ENCODE measurements around the gene DCLK1. TPM values are rescaled to one million over a fixed set of nuclear protein-coding genes. Genes with fewer than 3 reads are reported as not detected.

The DCLK1 gene
- total and polyA plus RNA-seq, 10 of the 15 experiments (the other 5 are each of a cell fraction or from before 2014, with no cell fraction given) = not detected

GRCh38 chr13:36124236-36124822, 6.9 kb downstream of the DCLK1 start (continued):
- no peak for TF ChIP-seq ZNF592 (IDR thresholded peaks at IDR 0.05)
- TF ChIP-seq SP1 (IDR thresholded peaks at IDR 0.05; ENCODE audit: low read depth, low read length) = no peak
- TF ChIP-seq JUND (IDR thresholded peaks at IDR 0.05; ENCODE audit: low read depth, low read length) = no peak

GRCh38 chr13:36115306-36115705, 15.9 kb downstream of the DCLK1 start:
- SMC1A ChIA-PET (ENCODE audit: uncharacterized antibody, unreplicated experiment) = no interaction called here
- H3K9me3 ChIP-seq (replicated peaks; ENCODE audit: control insufficient read depth, insufficient read depth, low read length) = no peaks in the 10 kb centered on the region
- no peak overlapping the region for H3K27ac ChIP-seq (ENCODE audit: control insufficient read depth, insufficient read depth)
- no peak for ATAC-seq
- WGBS (ENCODE audit: insufficient coverage, insufficient replicate concordance, low lambda C conversion rate, missing lambda C conversion rate) = 69% methylated on average over 1 of the region's 1 CpG
- H3K27me3 ChIP-seq (replicated peaks in 1 of 2; ENCODE audit: control insufficient read depth in 2 of 2, insufficient read depth in 2 of 2, low read length in 1 of 2) = no peaks in the 10 kb centered on the region
- no peaks in the 10 kb centered on the region for H3K79me2 ChIP-seq (ENCODE audit: control insufficient read depth, insufficient read depth, low read length)
- POLR2A ChIA-PET = no interaction called here
- no peak for TF ChIP-seq SMAD5 (IDR thresholded peaks at IDR 0.05; ENCODE audit: low read depth)
- TF ChIP-seq ZBTB11 (CRISPR knock-in tag; IDR thresholded peaks at IDR 0.05) = no peak
- TF ChIP-seq SKIL (IDR thresholded peaks at IDR 0.05; ENCODE audit: low read depth, poor library complexity, severe bottlenecking) = no peak
- no peak for TF ChIP-seq KLF5 (IDR thresholded peaks at IDR 0.05; ENCODE audit: partially characterized antibody)
- no peak for TF ChIP-seq BCL11A (IDR thresholded peaks at IDR 0.05; ENCODE audit: low read depth, low read length)
- TF ChIP-seq NFYA (IDR thresholded peaks at IDR 0.05; ENCODE audit: borderline replicate concordance, low read depth, low read length) = no peak
- no peak for TF ChIP-seq ZNF207 (IDR thresholded peaks at IDR 0.05; ENCODE audit: borderline replicate concordance)
- TF ChIP-seq MAX (IDR thresholded peaks at IDR 0.05; ENCODE audit: low read depth, low read length) = no peak
- no peak for TF ChIP-seq BRCA1 (IDR thresholded peaks at IDR 0.05; ENCODE audit: low read depth, low read length)
- no peak for TF ChIP-seq RUNX3 (IDR thresholded peaks at IDR 0.05; ENCODE audit: low read length)
- in situ Hi-C loops (cut with MboI) (no loop called here), intact Hi-C loops (cut with micrococcal nuclease; ENCODE audit: unreplicated experiment) (no loop called here)
- RAD21 ChIA-PET (ENCODE audit: unreplicated experiment) = no interaction called here
- H3K4me1 ChIP-seq (ENCODE audit: control insufficient read depth, insufficient read depth, low read length) = no peaks in the 10 kb centered on the region
- no peaks in the 10 kb centered on the region for H3K36me3 ChIP-seq (ENCODE audit: control insufficient read depth in 2 of 2, insufficient read depth in 2 of 2, low read length in 1 of 2)
- no peak overlapping the region for H3K4me2 ChIP-seq (ENCODE audit: control insufficient read depth, insufficient read depth)
- no peak overlapping the region for H3K9ac ChIP-seq (ENCODE audit: control insufficient read depth, insufficient read depth, low read length)
- no peak for FAIRE-seq
- DNase-seq (ENCODE audit: low read depth, low spot score) = no peak
- H4K20me1 ChIP-seq (ENCODE audit: control insufficient read depth, insufficient read depth) = no peaks in the 10 kb centered on the region
- H3K4me3 ChIP-seq = no peak overlapping the region
- H2AFZ ChIP-seq (ENCODE audit: control insufficient read depth, low read depth, low read length) = no peak overlapping the region
- CTCF ChIA-PET = no interaction called here
- BruUV-seq (replicated peaks) = no TSS peak
